GM12875 (cell line): ENCODE results near the gene KIAA1755.

Experiments used
- H3K4me3 ChIP-seq: one replicate; pipeline ENCODE4 v1.5.1; 2011; ENCODE audit warnings: low read depth, low read length, control low read depth
- CTCF ChIP-seq: IDR thresholded peaks from 2 replicates; pipeline ENCODE4 v1.5.1; 2011; ENCODE audit warnings: low read depth, mild to moderate bottlenecking, control low read depth, inconsistent platforms, low read length, moderate library complexity, borderline replicate concordance; ENCODE audit not compliant: insufficient read depth

KIAA1755 gene

GRCh38 chr20:38303908-38304379 lies 43.4 kb upstream of the KIAA1755 start, which contains the start of gene BPI:
Gene BPI, plus strand, starts transcription at chr20:38304156. Its CDS starts 68 bp downstream, at chr20:38304224.
- H3K4me3 ChIP-seq, result no peak within 1 kb of the TSS
- no peak for TF ChIP-seq CTCF

DNA sequence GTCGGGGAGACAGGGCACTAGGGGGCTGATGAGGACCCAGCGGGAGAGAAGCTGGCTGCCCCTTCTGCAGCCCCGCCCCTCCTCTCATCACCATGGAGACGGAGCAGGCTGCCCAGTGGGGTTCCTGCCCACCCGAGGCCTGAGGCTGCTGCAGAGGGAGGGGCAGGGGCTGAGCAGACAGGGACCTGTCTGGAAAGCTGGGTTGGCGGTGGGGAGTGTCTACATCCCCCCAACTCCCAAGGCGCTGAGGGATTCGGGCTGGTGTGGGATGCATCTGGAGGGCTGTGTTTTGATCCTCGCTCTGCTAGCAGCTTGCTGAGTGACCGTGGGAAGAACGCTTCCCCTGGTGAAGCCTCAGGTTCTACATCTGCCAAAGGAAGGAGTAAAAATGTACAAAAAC lies 42.3 kb upstream of the KIAA1755 start:
- no peak overlapping the region for H3K4me3 ChIP-seq
- TF ChIP-seq CTCF, result no peak

- H3K4me3 ChIP-seq, result no peak overlapping the region
- TF ChIP-seq CTCF, result no peak
These were observed 40.8 kb upstream of the KIAA1755 start for GRCh38 chr20:38301309-38301708.

DNA sequence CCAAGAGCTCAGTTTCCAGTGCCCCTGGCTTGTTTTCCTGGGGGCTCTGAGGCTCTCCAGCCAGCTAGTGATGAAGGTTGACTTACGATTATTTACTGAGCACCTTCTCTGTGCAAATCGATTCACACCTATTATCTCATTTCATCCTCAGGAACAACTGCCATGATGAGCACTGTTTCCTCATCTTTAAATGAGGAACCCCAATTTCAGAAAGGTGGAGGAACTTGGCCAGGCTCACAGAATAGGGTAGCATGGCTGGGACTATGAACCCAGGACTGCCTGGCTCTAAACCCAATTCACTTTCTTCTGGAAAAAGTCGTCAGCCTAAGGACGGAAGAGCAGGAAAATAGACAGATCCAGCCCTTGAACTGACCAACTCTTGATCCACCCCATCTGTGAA lies 39.9 kb upstream of the KIAA1755 start:
- no peak overlapping the region for H3K4me3 ChIP-seq
- no peak for TF ChIP-seq CTCF

- no peak for TF ChIP-seq CTCF
- no peak overlapping the region for H3K4me3 ChIP-seq
These were observed 39.4 kb upstream of the KIAA1755 start for GRCh38 chr20:38299963-38300362.

DNA sequence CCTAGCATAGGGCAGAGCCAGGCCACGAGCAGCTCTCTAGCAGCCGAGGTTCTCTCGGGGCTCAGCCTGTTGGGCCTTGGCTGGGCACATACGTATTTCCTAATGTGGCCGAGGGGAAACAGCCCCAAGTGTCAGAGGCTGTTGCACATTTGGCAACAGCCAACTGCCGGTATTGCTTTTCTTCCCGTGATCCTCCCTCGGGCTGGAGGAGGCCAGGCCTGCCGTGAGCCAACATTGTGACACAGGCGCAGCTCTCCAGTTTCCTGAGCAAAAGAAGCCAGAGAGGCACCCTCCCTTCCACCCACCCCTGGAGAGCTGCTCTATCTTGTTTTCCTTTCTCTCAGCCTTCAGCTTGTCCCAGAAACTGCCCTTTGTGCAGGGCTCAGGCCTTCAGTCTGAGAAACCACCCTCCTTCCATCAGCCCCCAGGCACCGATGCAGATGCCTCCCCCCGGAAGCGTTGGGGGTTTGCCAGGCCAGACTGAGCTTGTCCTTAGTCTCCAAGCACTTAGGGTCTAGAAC lies 38.3 kb upstream of the KIAA1755 start:
- no peak for TF ChIP-seq CTCF

GRCh38 chr20:38297916-38298674 lies 37.6 kb upstream of the KIAA1755 start:
- TF ChIP-seq CTCF, result no peak
- no peak overlapping the region for H3K4me3 ChIP-seq

More for the DNA sequence above, 38.3 kb upstream of the KIAA1755 start:
- no peak overlapping the region for H3K4me3 ChIP-seq
